Activated CD8-positive, alpha-beta memory T cell treated with anti-CD3 and anti-CD28 coated beads, Interleukin-2, amount 10 ng/mL, durations not matched to agents 7 days and 5 days (primary cell): Measurements from ENCODE around the gene UTP3. TPM values are rescaled to one million over a fixed set of nuclear protein-coding genes. Genes with fewer than 3 reads are reported as not detected.
"Not testable (repeated sequence)": the region's sequence is repeated elsewhere in the genome, so short reads cannot be mapped to it uniquely, and the experiment has no call there.

ENCODE experiments used
- ATAC-seq: fragments of 150-1000 bp; cut with Tn5 transposase; one replicate; pipeline ENCODE4 v1.10.0; 2021; ENCODE audit warnings: moderate library complexity
- CTCF ChIA-PET: fragments of 350-600 bp; sonication (Branson Sonifier 250); formaldehyde crosslinking; loops from one replicate; lab custom pipeline; 2021; ENCODE audit warnings: antibody characterized with exemption; lab: Charles Lee
- DNase-seq: peaks from one replicate; pipeline ENCODE4 v3.0.0-alpha.2; 2020
- H3K27ac Mint-ChIP-seq: one replicate; pipeline ENCODE4 v1.8.0; 2021; ENCODE audit warnings: mild to moderate bottlenecking, mixed read lengths
- H3K27me3 Mint-ChIP-seq: one replicate; pipeline ENCODE4 v1.8.0; 2021; ENCODE audit warnings: mixed read lengths
- H3K36me3 Mint-ChIP-seq: one replicate; pipeline ENCODE4 v1.8.0; 2021; ENCODE audit warnings: mild to moderate bottlenecking, mixed read lengths
- H3K4me1 Mint-ChIP-seq: one replicate; pipeline ENCODE4 v1.8.0; 2021; ENCODE audit warnings: mixed read lengths
- H3K4me3 Mint-ChIP-seq: one replicate; pipeline ENCODE4 v1.8.0; 2021; ENCODE audit warnings: mild to moderate bottlenecking, moderate library complexity, mixed read lengths
- H3K9me3 Mint-ChIP-seq: one replicate; pipeline ENCODE4 v1.8.0; 2022; ENCODE audit warnings: low read depth, mixed read lengths
- total RNA-seq, 2 experiments: library from RNA; stranded (reverse); gene quantifications; one replicate each; pipeline ENCODE4 v1.2.3, GENCODE V29; 2021

Gene UTP3
- total RNA-seq, 2 experiments from 2014 or later = 28.0 to 33.6 TPM

DNA sequence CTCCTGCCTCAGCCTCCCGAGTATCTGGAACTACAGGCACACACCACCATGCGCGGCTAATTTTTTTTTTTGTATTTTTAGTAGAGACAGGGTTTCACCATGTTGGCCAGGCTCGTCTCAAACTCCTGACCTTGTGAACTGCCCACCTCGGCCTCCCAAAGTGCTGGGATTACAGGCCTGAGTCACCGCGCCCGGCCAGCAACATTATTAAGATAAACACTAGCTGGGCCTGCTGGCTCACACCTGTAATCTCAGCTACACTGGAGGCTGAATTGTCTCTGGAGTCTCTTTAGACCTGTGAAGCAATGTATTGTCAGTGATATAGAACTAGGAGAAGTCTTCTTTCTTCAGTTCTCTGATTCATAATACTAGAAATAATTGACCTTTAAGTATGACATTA lies 10.1 kb downstream of the UTP3 start:
- not testable (repeated sequence) for H3K4me1 Mint-ChIP-seq, H3K9me3 Mint-ChIP-seq, H3K4me3 Mint-ChIP-seq, H3K27ac Mint-ChIP-seq, H3K36me3 Mint-ChIP-seq, DNase-seq, H3K27me3 Mint-ChIP-seq, ATAC-seq
- CTCF ChIA-PET = interaction anchor here (1.6 kb wide), 1 partner anchor 10 kb away, joined by 7 read pairs; the partner anchor contains the start of gene UTP3

DNA sequence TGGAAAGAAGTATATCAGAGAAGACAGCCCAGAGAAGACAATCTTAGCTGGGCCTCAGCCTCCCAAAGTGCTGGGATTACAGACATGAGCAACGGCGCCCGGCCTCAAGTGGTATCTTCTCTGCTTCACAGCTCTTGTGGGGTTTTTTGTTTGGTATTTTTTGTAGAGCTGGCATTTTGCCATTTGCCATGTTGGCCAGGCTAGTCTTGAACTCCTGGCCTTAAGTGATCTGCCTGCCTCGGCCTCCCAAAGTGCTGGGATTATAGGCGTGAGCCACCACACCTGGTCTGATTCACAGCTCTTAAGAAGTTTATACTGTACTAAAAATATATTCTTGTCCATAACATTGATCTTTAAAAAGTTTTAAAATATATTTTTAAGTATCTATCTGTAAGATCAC lies 12.4 kb downstream of the UTP3 start:
- ATAC-seq = no peak
- no peaks in the 10 kb centered on the region for H3K36me3 Mint-ChIP-seq
- no peak for DNase-seq
- no peaks in the 10 kb centered on the region for H3K9me3 Mint-ChIP-seq
- CTCF ChIA-PET = interaction anchor here (0.7 to 2.8 kb wide), 5 partner anchors 9 to 45 kb away, joined by 3 to 12 read pairs (median 4); partner anchors contain the start of gene UTP3
- H3K27ac Mint-ChIP-seq = no peak overlapping the region
- no peak overlapping the region for H3K4me3 Mint-ChIP-seq
- peaks cover 12% of the 10 kb centered on the region for H3K4me1 Mint-ChIP-seq
- H3K27me3 Mint-ChIP-seq = no peaks in the 10 kb centered on the region

DNA sequence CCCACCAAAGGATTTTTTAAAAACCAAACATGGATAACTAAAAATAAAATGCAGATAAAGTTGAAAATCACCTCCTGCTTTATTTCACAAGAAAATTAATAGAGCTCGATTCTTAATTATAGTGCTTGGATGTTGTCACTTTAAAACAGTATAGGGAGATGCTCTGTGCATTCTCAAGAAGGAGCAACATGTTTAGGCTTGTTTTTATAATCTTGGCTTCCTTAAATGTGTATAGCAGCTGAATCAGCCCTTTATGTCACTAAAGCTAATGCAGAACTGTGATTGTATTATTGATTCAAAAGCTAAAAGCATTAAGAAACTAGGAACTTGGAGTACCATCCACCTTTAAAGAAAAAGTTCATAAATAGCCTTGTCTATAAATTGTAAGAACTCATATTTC lies 12.9 kb downstream of the UTP3 start:
- Mint-ChIP-seq H3K9me3 (no peaks in the 10 kb centered on the region), H3K4me1 (peaks cover 17% of the 10 kb centered on the region), H3K36me3 (no peaks in the 10 kb centered on the region), H3K27me3 (no peaks in the 10 kb centered on the region), H3K4me3 (no peak overlapping the region), H3K27ac (no peak overlapping the region)
- DNase-seq (no peak), ATAC-seq (no peak)
- CTCF ChIA-PET = interaction anchor here (2.0 to 2.8 kb wide), 3 partner anchors 9 to 24 kb away, joined by 4 to 12 read pairs (median 8); partner anchors contain the start of gene UTP3

DNA sequence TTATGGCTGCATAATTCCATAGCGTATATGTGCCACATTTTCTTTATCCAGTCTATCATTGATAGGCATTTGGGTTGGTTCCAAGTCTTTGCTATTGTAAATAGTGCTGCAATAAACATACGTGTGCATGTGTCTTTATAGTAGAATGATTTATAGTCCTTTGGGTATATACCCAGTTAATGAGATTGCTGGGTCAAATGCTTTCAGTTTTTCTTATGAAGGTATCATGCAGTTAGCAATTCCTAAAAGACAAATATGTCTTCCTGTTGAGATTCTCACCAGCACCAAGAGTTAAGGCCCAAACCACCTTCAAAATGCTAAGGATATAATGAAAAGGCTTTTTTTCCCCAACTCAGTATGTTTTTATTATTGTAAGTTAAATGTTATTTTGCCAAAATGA lies 14.3 kb downstream of the UTP3 start:
- CTCF ChIA-PET = interaction anchor here (1.7 to 4.9 kb wide), 4 partner anchors 10 to 51 kb away, joined by 5 to 57 read pairs (median 24); partner anchors contain the start of gene UTP3
- not testable (repeated sequence) for H3K9me3 Mint-ChIP-seq, H3K27me3 Mint-ChIP-seq, H3K36me3 Mint-ChIP-seq, DNase-seq, H3K4me3 Mint-ChIP-seq, ATAC-seq, H3K27ac Mint-ChIP-seq
- peaks cover 20% of the 10 kb centered on the region for H3K4me1 Mint-ChIP-seq

DNA sequence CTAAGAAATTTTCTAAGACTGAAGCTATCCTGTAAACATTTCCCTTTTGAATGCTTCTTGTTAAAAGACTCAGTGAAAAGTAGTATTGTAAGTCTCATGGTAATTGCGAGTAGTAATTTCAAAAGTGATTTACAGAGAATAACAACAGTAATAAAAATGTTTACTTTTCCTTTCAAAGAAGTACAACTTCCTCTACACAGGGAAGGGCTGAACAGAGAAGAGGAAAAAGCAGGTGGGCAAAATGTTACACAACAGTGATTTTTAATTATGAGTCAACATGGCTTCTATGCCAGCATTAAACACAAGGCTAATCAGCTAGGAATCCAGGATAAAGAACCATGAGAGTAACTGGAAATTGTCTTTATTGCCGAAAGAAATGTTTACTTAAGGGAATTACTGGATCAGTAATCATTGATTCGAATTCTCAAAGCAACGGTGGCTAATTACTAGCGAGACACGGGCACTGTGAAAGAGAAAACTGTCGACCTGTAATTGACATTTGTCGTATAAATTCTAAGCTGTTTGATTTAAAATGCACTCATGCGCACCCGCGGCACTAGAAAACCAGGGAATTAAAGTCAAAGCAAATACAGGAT lies 15.4 kb downstream of the UTP3 start:
- no peaks in the 10 kb centered on the region for H3K36me3 Mint-ChIP-seq
- H3K4me3 Mint-ChIP-seq = peak overlapping the region; percentile 77
- CTCF ChIA-PET = interaction anchor here (0.7 to 4.9 kb wide), 13 partner anchors 9 to 306 kb away, joined by 3 to 57 read pairs (median 4); partner anchors contain the start of genes GRSF1 and UTP3
- H3K27ac Mint-ChIP-seq = peak overlapping the region; percentile 71
- ATAC-seq (no peak), DNase-seq (no peak)
- no peaks in the 10 kb centered on the region for H3K27me3 Mint-ChIP-seq
- peaks cover 20% of the 10 kb centered on the region for H3K4me1 Mint-ChIP-seq
- no peaks in the 10 kb centered on the region for H3K9me3 Mint-ChIP-seq

DNA sequence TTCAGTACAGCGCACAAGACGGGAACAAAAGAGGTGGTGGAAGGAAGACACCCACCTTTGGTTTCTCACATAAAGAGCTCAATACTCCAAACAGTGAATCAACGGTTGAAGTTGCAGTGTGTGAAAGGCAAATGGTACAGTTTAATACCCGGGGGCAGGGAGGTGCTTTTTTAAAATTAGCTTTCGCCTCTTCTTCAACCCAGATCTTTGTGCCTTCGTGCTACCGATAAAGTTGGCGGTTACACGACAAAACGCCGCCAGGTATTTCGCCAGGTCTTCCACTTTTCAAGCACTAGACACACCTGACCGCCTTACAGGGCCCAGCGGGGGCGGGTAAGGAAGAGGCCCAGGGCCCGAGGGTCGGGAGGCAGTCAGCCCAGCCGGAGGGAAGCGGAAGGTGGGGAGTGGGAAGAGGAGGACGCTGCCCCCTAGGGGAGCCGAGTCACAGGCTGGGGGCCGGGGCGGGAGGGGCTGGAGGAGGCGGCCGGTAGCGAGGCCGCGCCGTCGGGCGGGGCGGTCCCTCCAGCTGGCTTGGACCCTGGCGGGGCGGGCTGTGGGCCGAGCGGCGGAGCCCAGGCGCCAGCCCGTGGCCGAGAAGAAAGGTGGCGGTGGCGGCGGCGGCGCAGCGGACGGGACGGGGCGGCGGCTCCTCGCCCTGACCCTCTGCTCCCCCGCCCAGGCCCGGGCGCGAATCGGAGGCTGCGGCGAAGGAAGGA lies 16.0 kb downstream of the UTP3 start:
- Mint-ChIP-seq H3K27me3 (no peaks in the 10 kb centered on the region), H3K36me3 (no peaks in the 10 kb centered on the region), H3K4me3 (peak overlapping the region; percentile 77), H3K4me1 (peaks cover 20% of the 10 kb centered on the region), H3K9me3 (no peaks in the 10 kb centered on the region), H3K27ac (peak overlapping the region; percentile 71)
- DNase-seq (peak; percentile 74), ATAC-seq (peak; percentile 62)
- CTCF ChIA-PET = interaction anchor here (0.7 to 4.9 kb wide), 14 partner anchors 8 to 306 kb away, joined by 3 to 57 read pairs (median 4); partner anchors contain the start of genes GRSF1 and UTP3

DNA sequence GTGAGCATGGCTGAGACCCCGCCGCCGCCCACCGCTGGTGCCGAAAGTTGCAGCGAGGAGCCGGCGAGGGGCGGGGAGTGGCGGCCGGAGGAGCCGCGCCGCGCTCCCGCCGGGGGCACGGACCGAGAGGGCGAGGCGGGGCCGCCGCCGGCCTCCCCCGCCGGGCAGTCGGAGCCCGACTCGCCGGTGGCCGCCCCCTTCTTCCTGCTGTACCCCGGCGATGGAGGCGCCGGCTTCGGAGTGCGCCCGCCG lies 16.5 kb downstream of the UTP3 start:
- Mint-ChIP-seq H3K27me3 (no peaks in the 10 kb centered on the region), H3K36me3 (no peaks in the 10 kb centered on the region), H3K4me1 (peaks cover 21% of the 10 kb centered on the region), H3K9me3 (no peaks in the 10 kb centered on the region), H3K27ac (peak overlapping the region; percentile 56), H3K4me3 (peak overlapping the region; percentile 77)
- CTCF ChIA-PET = interaction anchor here (1.0 to 4.9 kb wide), 5 partner anchors 8 to 226 kb away, joined by 3 to 57 read pairs (median 7); partner anchors contain the start of gene UTP3
- no peak for DNase-seq
- no peak for ATAC-seq

DNA sequence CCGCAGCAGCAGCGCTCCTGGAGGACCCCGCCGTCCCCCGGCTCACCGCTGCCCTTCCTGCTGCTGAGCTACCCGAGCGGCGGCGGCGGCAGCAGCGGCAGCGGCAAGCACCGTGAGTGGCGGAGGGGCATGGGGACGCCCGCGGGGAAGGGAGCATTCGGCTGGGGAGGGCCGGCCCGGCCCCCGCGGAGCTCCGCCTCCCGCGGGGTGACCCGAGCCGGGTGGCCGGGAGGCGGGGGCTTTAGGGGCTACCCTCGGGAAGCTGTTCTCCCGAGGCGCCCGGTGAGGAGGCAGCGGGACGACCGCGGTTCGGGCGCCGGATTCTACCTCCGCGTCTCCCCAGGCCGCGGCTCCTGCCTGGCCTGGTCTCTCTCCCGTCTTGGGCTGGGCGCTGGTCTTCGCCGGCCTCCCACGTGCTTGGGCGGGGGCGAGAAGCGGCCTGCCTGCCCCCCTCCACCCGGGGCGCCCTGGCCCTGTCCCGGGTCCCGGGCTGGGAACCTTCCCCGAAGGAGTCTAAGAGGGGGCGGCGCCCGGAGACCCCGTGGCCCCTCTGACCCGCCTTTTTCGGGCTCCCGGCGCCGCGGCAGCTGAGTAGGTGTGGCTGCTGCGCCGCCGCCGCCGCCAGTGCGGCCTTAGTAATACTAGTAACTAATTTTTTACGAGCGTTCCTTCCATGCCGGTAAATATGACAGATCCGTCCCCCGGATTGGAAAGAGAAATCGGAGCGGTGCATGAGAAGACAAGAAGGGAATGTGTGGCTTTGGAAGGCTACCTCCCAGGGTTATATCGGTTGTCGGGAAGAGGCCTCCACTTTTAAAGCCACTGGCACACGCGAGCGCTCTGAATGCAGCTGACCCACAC lies 17.1 kb downstream of the UTP3 start:
- DNase-seq = peak; percentile 78
- Mint-ChIP-seq H3K27me3 (no peaks in the 10 kb centered on the region), H3K9me3 (no peaks in the 10 kb centered on the region), H3K36me3 (no peaks in the 10 kb centered on the region), H3K27ac (peak overlapping the region; percentile 86), H3K4me1 (peaks cover 22% of the 10 kb centered on the region), H3K4me3 (peak overlapping the region; percentile 91)
- peak; percentile 76 for ATAC-seq
- CTCF ChIA-PET = interaction anchor here (0.7 to 4.9 kb wide), 10 partner anchors 9 to 304 kb away, joined by 3 to 57 read pairs (median 5); partner anchors contain the start of genes RUFY3 and UTP3

DNA sequence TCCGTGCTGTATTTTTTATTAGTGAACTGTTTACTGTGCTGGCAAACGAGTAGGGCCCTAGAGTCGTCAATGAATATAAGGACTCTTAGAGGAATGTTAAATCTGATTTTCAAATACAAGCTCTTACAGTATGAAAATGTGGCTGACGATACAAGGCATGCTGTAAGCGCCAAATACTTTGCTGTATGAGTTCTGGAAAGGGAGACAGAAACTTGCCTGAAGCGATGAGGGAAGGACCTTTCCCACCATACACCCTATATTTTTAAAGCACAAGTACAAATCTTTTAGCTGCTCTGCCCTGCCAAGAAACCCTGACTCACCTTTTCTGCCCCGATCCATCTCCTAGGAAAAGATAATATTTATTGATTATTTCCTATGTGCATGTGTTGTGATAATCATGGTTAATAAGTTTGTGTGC lies 17.7 kb downstream of the UTP3 start:
- Mint-ChIP-seq H3K27me3 (no peaks in the 10 kb centered on the region), H3K36me3 (no peaks in the 10 kb centered on the region), H3K4me1 (peaks cover 22% of the 10 kb centered on the region), H3K9me3 (no peaks in the 10 kb centered on the region), H3K27ac (peak overlapping the region; percentile 86), H3K4me3 (peak overlapping the region; percentile 91)
- ATAC-seq (no peak), DNase-seq (no peak)
- CTCF ChIA-PET = interaction anchor here (1.2 to 4.9 kb wide), 8 partner anchors 9 to 304 kb away, joined by 3 to 57 read pairs (median 6); partner anchors contain the start of genes RUFY3 and UTP3

DNA sequence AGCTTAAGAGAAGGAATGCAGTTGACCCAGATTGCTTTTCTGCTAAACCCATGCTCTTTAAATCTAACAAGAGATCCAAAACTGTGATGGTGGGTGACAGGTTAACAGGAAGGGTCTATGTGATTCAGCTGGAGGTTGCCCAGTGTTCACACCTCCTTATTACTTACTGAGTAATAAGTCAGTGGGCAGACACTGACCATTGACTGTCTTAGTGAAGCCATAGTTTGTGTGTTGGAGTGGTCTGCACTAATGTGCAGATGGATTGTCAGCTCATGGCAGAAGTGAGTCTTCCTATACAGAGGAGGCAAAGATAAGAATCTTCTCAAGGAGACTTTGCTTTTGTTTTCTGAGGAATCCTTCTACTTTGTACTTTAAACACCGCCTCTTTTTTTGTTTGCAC lies 18.2 kb downstream of the UTP3 start:
- H3K27ac Mint-ChIP-seq = peak overlapping the region; percentile 86

DNA sequence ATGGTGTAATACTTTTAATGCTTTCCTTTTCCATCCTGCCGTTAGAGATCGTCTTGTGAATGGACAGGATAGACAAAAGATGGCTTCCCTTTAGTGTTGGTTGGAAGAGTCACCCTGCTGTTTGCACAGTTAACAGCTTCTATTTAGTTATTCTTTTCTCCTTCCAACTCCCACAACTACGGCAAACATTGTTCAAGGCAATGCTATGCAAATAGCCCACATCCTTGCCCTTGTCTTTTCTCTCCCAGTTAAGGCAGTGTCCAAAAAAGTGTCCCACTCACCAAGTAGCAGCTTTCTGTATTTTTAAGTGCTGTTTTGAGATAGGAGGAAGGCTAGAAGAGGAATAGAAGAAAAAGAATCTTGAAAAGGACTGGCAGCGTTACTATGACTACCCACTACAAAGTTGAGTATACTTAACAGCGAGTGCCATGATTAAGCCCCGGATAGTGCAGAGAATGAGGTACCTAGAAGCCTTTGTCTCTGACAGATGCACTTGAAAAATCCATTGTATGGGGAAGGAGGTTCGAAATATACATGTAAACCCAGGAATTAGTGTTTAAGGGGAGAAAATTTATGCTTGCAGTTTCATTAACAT lies 21.4 kb downstream of the UTP3 start:
- Mint-ChIP-seq H3K36me3 (no peaks in the 10 kb centered on the region), H3K27ac (no peak overlapping the region), H3K4me1 (peaks cover 42% of the 10 kb centered on the region), H3K27me3 (no peaks in the 10 kb centered on the region), H3K9me3 (no peaks in the 10 kb centered on the region), H3K4me3 (no peak overlapping the region)
- CTCF ChIA-PET = no interaction called here
- DNase-seq (no peak), ATAC-seq (no peak)

More for the DNA sequence above, 18.2 kb downstream of the UTP3 start:
- H3K9me3 Mint-ChIP-seq = no peaks in the 10 kb centered on the region
- peak overlapping the region; percentile 91 for H3K4me3 Mint-ChIP-seq
- CTCF ChIA-PET = interaction anchor here (1.2 to 4.9 kb wide), 7 partner anchors 8 to 303 kb away, joined by 5 to 57 read pairs (median 6); partner anchors contain the start of genes RUFY3 and UTP3
- no peaks in the 10 kb centered on the region for H3K36me3 Mint-ChIP-seq
- no peaks in the 10 kb centered on the region for H3K27me3 Mint-ChIP-seq
- peaks cover 25% of the 10 kb centered on the region for H3K4me1 Mint-ChIP-seq
- DNase-seq = no peak
- ATAC-seq = no peak

DNA sequence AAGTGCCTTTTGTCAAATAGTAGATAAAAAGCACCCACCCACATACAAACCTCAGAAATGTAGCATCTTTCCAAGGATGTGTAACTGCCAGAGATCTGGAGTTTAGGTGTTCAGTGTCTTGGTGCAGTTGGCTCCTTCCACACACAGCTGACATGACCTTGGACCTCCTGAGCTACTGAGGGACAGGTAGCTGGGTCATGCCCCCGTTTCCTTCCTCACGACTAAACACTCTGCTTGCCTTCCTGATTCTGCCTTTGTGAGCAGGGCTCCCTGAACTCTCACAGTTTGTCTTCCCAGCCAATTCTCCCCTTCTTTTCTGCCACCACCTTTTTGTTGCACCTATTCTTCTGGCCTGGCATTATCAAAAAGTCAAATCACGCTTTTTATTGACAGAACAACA lies 23.3 kb downstream of the UTP3 start:
- ATAC-seq = no peak
- Mint-ChIP-seq H3K9me3 (no peaks in the 10 kb centered on the region), H3K4me3 (no peak overlapping the region), H3K27ac (peak overlapping the region; percentile 2), H3K36me3 (no peaks in the 10 kb centered on the region), H3K27me3 (no peaks in the 10 kb centered on the region), H3K4me1 (peaks cover 33% of the 10 kb centered on the region)
- no peak for DNase-seq
- CTCF ChIA-PET = interaction anchor here (1.9 kb wide), 1 partner anchor 23 kb away, joined by 5 read pairs; no protein-coding TSS in a partner anchor
